GM21526 (cell line): ENCODE results near the gene FAM53B.

Source experiments
- ATAC-seq: cut with Tn5 transposase; IDR thresholded peaks from one replicate; pipeline ENCODE4 v1.9.1; 2021; ENCODE audit warnings: moderate library complexity; ENCODE audit not compliant: unreplicated experiment, low FRiP score

The FAM53B gene

DNA sequence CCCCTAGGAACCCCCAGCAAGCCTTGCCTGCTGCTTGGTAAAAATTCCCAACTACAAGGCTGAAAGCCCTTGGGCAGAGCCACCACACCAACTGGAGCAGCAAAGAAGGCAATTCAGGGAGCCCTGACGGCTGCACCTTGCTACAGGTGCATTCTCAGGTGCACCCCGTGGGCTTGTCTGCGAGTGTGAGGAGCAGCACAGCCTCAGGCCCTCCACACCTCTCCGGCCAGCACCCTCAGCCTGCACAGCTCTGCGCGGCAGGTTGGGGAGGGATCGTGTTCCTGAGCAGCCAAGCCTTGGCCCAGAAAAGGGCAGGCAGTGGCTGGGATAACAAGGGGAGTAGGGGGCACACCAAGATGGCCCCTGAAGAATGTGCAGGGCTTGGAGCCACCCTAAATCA, 104.1 kb downstream of the FAM53B start:
- no peak for ATAC-seq

DNA sequence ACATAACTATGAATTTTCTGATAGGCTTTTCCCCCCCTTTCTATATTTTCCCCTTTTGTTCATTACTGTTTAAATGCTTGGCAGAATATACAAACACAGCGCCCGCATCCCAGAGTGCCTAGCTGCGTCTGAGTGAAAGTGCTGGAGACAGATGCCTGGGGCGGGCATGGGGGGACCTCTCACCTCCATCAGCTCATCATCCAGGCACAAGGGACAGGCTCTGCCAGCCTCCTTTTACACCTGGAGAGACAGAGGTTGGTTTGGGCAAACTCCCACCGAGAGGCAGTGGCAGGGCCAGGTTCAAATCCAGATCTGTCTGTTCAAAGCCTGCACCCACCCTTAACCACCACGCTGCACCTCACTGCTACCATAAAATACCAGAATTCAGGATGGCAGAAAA, 104.5 kb downstream of the FAM53B start:
- ATAC-seq: no peak

DNA sequence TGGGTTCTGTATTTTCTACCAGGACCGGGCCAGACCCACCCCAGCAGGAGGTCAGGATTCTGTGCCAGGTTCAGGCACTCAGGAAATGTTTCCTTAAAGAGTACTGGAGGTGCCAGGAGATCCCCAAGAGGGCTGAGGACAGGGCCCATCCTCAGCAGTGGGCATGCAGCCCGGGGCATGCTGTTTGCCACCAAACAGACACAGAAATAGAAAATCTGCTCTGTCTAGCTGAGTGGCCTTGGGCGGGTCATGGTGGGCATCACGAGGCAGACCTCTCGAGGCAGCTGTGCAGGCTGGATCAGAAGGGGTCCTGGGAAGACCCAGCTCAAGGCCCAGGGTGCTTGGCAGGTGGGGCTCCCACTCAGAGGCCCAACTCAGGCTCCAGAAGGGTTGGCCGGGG, 105.0 kb downstream of the FAM53B start:
- ATAC-seq: no peak

DNA sequence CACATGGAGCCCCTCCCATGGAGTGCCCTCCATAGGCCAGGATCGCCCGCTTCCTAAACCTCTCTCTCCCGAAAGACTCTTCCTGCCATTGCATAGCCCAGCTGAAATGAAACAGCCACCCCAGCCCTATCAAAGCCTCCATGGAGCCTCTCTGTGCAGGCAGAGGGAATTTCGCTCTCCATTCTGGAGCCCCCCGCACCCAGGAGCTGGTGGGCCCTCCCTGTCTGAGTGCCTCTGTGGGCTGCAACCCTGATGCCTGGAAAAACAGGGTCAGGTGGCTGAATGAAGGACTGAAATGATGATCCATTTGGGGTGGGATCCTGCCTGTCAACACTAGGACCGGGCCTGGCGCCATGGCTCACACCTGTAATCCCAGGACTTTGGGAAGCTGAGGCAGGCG, 106.4 kb downstream of the FAM53B start:
- no peak for ATAC-seq

DNA sequence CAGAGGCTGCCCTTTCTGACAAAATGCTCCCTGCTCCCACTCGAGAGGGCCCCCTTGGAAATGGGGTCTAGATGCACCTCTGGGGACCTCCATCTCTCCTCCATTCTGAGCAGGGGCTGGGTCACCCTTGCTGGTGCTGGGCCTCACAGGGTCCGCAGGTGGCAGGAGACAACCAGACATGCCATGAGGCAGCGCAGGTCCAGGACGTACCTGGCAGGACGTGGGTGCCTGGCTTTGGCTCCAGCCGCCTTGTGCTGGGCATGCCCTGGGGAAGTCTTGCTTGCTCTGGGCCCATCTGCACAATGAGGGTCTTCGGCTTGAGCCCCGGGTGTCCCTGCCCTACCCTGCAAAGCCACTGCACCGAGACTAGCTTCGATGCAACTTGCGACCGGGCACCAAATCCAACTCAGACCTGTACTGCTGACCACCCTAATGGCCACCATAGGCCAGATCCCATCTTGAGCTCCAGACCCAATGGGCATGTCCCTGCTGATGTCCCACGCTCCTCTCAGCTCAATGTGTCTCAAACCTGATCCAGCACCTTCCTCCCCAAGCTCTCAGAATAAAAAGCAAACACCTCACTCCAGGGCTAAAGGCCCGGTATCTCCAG, 107.0 kb downstream of the FAM53B start:
- no peak for ATAC-seq

DNA sequence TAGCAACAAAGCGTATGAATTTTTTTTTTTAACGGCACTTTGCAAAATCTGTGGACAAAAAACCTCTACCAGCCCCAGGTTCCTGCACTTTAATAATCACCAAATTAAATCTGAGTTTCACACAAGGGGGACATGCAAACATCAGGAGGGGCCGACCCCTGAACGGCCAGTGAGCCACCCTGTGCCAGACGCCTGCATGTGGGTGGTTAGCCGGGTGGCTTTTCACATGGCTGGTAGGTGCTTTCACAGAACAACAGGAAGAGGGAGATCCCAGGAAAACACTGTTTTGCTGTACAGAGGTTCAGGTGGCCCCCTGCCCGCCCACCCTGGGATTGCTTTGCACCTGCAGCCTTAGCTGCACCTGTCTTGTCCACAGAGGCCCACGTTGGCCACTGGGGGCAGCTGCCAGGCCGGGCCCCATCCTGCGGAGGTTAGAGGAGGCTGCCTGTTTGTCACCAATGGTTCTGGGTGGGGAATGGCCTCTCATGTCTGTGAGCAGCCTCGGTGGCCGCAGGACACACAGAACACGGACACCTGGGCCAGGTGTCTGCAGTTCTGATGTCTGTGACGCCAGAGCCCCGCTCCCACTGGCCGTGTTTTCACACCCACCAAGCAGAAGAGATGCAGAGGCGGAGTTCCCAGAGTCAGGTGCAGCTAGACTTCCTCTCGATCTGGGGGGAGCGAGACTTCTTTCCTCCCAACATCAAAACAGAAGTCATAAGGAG, 107.7 kb downstream of the FAM53B start:
- no peak for ATAC-seq

DNA sequence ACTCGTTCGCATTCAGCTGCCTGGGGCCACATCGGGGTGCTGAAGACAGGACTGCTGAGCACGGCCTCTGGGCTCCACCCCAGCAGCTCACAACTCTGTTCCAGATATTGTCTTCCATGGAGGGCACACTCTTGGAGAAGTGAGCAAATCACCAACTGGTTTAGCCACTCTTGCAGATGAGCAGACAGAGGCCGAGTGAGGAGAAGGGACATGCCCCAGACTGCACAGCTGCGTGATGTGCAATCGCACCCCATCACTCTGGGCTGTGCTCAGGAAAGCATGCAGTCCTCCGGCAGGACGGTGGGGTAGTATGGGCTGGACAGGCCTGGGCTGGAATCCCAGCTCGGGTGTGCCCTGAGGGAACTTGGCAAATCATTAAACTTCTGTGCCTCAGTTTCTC, 111.6 kb downstream of the FAM53B start:
- ATAC-seq: no peak

DNA sequence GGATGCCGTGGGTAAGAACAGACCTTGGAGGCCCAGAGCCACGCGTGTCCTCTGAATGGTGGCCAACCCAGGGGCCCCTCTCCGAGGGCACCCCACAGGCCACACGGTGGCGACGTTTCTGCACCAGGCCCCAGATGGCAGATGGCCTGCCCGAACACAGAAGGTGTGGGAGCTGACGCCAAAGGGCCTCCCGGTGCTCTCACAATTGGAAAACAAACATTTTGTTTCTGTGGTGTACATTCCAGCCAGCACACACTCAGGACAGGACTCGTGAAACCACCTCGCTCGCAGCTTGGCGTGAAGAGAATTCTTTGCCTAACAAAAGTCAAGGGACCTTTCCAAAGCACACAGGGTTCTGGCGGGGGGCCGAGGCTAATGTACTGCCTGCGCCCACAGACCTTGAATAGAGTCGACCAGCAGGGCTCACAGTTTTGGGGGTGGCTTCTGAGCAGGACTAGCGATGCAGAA, 112.1 kb downstream of the FAM53B start:
- ATAC-seq: no peak

DNA sequence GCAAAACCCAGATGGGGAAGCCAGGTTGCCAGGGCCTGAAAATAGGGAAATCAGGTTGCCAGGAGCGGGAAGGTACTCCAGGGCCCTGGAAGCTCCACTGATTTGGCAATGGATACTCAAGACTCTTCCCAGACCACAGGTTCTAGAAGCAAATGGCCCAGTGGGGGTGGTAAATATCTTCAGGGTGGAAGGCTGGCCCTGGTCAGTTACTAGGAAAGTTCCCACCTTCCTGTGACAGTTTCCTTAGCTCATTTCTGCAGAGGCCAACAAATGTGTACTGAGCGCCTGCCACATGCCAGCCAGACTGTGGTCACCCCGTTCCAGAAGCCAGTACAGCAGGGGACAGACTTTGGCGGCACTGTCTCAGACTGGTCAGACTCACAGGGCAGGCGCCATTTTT, 113.6 kb downstream of the FAM53B start:
- ATAC-seq: no peak

DNA sequence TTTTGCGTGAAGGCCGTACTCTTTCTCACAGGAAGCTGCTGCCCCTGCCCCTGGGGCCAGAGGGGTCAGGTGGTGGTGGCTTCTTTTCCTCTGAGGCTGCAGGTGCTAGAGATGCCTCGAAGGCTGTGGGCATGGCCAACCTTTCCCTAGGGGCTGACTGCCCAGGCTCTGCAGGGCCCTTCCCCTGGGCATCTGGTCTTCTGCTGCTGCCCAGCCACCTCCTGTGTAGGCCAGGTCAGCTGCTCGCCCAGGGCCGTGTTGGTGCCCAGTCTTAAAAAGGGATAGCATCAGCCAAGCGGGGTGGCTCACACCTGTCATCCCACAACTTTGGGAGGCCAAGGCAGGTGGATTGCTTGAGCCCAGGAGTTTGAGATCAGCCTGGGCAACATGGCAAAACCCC, 114.3 kb downstream of the FAM53B start:
- no peak for ATAC-seq

DNA sequence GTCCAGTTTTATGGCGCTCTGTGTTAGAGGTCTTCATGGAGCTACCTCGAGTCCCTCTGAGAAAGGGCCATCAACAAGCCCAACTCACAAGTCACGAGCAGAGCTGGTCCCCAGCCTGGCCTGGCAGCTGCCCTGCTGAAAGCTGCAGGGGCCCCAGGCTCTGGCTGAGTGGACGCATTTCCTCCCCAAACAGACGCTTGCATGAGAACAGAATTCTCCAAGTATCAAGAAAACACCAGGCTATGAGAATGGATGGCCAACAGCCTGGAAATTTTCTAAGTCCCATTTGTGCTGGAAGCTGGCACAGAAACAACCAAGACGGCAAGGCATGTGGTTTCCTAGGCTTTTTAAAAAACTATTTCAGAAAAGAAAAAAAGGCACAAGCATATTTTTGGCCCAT, 114.8 kb downstream of the FAM53B start:
- no peak for ATAC-seq

DNA sequence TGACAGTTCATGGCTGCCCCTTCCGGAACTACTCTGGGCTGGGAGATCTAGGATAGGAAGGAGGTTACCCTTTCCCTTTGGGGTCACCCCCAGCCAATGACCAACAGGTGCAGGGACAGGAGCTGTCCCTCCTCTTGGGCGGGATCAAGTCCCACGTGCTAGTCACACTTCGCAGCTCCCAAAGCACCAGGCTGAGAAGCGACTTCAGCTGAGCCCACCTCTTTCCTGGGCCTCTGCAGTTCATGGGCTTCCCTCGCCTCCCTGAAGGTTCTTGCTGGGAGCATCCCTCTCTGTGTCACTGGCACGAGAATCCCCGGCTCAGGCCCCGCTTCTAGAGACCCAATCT, 115.5 kb downstream of the FAM53B start:
- ATAC-seq: no peak

DNA sequence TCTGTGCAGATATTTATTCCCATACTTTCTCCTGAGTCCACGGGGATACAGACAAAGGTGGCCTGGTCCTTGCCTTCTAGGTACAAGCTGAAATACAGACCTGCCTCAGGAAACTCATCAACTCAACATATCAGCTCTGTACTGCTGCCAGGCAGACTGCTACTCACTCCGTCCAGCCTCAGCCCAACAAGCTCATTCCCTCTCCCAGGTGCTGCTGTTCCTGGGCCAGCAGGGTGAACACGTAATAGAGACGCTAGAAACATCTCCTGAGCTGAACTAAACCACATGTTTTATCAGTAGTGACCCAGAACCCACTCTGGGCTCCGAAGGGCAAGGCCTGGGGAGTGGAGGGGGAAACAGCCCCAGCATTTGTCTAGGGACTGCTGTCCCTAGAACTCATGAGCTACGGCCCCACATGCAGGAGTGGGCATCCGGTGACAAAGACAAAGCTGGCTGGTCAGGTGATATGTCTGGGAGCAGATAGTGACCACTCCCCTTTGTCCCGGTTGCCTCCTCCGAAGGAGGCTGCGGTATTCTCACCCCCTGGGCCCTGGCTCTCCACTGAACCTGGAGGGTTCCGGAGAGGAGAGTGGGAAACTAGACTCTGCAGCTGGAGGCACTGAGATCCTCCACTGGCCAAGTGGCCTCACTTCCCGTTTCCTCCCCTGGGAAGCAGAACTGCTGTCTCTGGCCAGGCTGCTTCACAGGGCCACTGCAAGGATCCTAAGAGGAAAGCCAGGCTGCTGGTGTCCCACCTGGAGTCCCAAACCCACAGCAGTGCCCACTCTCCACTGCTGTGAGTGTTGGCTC, 116.1 kb downstream of the FAM53B start:
- no peak for ATAC-seq

DNA sequence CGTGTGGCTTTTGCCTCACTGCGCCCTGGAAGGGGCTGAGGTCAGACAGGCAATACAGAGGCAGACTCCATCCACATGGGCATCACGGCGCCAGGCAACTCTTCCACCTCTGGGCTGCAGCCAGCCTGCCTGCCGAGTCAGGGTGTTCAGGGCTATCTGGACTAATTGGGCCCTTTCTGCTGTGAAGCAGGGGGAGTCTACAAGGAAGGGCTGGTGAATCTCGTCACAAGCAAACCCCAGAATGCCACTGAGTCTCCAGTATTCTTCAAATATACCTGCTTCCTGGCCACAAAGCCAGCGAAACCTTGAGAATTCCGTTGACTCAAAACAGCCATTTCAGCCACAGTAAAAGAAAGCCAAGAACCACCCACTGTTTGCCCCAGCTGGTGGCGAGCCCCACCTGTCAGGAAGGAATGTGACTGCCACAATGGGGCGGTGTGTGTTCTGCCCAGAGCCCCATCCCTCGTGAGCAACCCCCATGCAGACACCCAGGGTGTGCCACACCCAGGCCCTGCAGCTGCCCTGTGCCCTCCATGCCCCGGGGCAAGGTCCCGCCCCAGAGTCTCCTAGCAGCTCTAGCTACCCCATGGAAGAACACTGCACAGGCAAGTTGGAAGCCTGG, 117.3 kb downstream of the FAM53B start:
- ATAC-seq: no peak

DNA sequence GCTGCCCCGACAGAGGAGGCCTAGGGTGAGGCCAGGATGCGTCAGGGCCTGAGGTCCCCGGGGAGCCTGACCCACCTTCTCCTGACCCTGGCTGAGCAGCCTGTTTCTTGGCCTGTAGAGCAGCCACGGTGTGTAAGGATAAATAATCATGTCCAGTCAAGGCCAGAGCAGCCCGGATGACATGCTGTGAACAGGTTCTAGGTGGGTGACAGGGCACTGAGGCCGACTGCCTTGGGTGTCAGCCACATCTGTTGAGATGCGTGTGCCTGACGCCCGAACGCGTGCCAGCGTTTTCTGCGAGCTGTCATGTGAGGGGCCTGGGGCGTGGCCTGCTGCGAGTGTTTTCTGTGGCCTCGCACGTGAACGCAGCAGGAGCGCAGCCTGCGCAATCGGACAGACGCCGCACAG, 118.3 kb downstream of the FAM53B start:
- ATAC-seq: no peak

DNA sequence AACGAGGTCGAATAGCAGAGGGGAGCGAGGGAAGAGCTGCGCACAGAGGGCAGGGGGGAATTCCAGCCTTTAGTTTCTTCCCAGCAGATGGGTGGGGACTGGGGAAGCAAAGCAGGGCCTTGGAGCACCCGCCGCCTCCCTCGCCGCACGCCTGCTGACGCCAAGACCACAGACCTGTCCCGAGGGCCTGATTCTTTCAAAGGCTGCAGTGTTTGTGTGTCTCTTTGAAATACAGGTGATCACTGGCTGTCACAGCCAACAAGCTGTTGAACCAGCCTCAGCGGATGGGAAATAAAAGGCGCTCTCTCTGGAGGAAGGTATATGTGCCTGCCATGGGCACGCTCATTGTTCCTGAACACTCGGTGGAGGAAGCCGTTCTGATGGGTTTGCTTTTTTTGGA, 119.3 kb downstream of the FAM53B start:
- ATAC-seq: no peak

DNA sequence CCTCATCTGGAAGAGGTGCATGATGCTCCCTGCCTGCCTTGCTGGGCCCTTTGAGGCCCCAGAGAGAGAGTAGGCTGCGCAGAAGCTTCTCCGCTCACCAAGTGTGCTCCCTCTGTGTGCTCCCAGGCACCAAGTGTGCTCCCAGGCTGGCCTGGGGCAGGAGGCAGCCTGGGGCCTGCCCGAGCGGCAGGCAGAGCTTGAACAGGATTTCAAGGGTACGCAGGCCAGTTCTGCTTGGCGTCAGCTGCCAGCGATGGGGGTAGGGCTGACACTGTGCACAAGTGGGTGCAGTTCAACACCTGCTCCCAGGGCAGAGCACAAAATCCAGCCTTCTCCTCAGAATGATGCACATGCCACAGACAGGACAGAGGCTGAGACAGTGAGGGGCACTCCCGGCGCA, 119.7 kb downstream of the FAM53B start:
- ATAC-seq: no peak

DNA sequence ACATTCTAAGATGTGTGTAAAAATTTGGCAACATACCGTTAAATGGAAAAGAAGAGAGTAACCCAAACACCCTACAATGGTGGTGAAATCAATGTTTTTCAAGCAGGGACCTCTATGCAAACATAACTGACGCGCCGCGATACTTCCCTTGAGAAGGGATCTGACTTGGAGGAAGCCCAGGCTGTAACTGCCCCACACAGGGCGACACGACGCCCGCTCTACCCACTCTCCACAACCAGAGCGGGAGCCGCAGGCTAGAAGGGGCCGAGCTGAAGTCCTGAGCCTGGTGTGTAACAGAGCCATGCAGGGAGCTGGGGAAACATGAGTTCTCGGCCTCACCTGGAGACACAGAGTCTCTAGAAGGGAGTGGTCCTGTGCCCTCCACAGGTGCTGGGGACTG, 120.2 kb downstream of the FAM53B start:
- no peak for ATAC-seq

DNA sequence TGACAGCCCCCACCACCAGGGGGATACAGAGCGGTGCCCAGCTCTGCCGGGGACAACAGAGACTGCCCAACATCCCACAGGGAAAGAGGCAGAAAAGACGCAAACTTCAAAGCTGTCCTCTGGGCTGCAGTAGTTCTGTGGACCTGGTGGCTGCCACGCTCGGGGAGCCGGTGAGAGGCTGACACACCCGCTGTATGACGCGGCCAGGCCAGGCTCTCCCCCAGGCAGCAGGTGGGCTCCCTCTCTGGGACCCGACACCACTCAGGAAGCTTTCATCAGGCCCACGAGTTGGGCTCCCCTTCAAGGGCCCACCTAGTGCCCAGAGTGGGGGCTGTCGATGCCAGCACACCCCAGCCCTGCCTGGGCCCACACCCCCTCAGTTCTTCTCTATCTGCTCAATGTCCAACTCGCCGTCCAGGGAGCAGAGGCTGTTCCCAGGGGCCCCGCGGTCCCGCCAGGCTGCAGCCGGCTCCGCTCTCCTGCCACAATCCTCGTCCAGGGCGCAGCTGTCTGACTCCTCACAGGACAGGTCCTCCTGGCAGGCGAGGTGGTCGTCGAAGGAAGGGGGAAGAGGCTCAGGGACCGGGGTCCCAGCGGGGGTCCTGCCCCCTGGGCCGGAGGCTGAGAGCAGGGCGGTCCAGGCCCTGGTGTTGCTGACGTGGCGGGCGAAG, 121.2 kb downstream of the FAM53B start:
- ATAC-seq: no peak

DNA sequence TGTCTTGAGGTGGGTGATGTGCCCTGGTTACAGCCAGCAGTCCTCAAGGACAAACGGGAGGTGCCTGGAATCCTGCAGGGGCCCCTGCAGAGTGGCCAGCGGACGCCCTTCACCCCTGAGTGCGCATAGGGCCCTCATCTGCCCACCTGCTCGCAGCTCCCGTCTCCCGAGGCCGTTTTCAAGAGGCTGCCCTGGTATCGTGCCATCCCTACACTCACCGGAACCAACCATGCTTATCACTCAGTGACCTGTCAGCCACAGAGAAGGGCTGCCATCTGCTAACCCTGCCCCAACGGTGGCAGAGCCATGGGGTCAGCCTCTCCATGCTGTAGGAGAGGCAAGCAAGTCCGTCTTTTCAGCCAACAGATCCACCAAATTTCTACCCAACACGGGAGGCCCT, 122.0 kb downstream of the FAM53B start:
- no peak for ATAC-seq

DNA sequence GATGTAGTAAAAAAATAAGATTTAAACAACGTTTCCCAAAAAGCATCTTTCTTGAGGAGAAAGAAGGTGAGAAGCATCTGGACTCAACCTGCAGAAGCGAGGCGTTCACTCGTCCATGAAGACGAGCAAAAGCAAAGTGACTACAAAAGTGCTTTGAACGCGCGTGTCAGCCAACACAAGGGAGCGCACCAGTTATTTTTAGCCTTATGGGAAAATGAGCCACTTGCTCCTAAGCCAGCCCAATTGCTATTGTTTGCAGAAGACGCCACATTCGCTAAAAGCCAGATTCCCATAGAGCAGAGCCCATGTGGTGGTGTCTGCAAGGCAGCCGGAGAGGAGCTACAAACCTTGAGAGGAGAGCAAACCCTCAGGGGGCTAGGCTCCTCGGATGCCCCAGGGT, 122.5 kb downstream of the FAM53B start:
- ATAC-seq: no peak
